ENCODE results near the gene FCHO1. TPM values are rescaled to one million over a fixed set of nuclear protein-coding genes. Genes with fewer than 3 reads are reported as not detected.

Gene FCHO1
- total RNA-seq, 4 donors from 2014 or later: 0.13 to 2.1 (median 0.51) TPM; not detected in 1

GRCh38 chr19:17811103-17811502 lies 59.8 kb downstream of the FCHO1 start:
- H3K4me1 ChIP-seq: no peaks in the 10 kb centered on the region
- no peak overlapping the region for H3K27ac ChIP-seq
- ATAC-seq (no peak), DNase-seq (no peak)
- TF ChIP-seq CTCF (IDR thresholded peaks at IDR 0.05 in 4 of 5, conservative IDR thresholded peaks at IDR 0.05 in 1 of 5) (no peak), POLR2A (IDR thresholded peaks at IDR 0.05) (no peak)
- intact Hi-C loops (cut with DNase I; ENCODE audit: low total_unique reads): no loop called here
- H3K9me3 ChIP-seq: no peaks in the 10 kb centered on the region
- H3K27me3 ChIP-seq: peaks cover 0 to 19% (median 0%) of the 10 kb centered on the region in 3 donors
- no peak overlapping the region for H3K4me3 ChIP-seq
- no peaks in the 10 kb centered on the region for H3K36me3 ChIP-seq
- in situ Hi-C loops (cut with MboI; ENCODE audit: low sequenced_read_pairs in 4 of 4): no loop called here

- TF ChIP-seq POLR2A (IDR thresholded peaks at IDR 0.05) (no peak), CTCF (IDR thresholded peaks at IDR 0.05 in 4 of 5, conservative IDR thresholded peaks at IDR 0.05 in 1 of 5) (no peak)
- Histone ChIP-seq H3K9me3 (no peaks in the 10 kb centered on the region), H3K4me1 (no peaks in the 10 kb centered on the region), H3K27me3 (peaks cover 0 to 19% (median 5%) of the 10 kb centered on the region in 3 donors), H3K27ac (no peak overlapping the region), H3K4me3 (no peak overlapping the region), H3K36me3 (no peaks in the 10 kb centered on the region)
- in situ Hi-C loops (cut with MboI; ENCODE audit: low sequenced_read_pairs in 4 of 4) (no loop called here), intact Hi-C loops (cut with DNase I; ENCODE audit: low total_unique reads) (no loop called here)
- DNase-seq: no peak
- ATAC-seq: no peak
These were observed 60.4 kb downstream of the FCHO1 start for GRCh38 chr19:17811681-17812080.

- Histone ChIP-seq H3K36me3 (no peaks in the 10 kb centered on the region), H3K27me3 (peaks cover 0 to 19% (median 5%) of the 10 kb centered on the region in 3 donors), H3K4me1 (no peaks in the 10 kb centered on the region), H3K27ac (no peak overlapping the region), H3K9me3 (no peaks in the 10 kb centered on the region), H3K4me3 (no peak overlapping the region)
- intact Hi-C loops (cut with DNase I; ENCODE audit: low total_unique reads): no loop called here
- DNase-seq: no peak
- no peak for TF ChIP-seq POLR2A (IDR thresholded peaks at IDR 0.05)
- no peak for ATAC-seq
- in situ Hi-C loops (cut with MboI; ENCODE audit: low sequenced_read_pairs in 4 of 4): no loop called here
These were observed 60.8 kb downstream of the FCHO1 start for GRCh38 chr19:17812099-17812498.

- H3K27ac ChIP-seq: no peak overlapping the region
- no peak for ATAC-seq
- H3K4me3 ChIP-seq: no peak overlapping the region
- in situ Hi-C loops (cut with MboI; ENCODE audit: low sequenced_read_pairs in 4 of 4) (no loop called here), intact Hi-C loops (cut with DNase I; ENCODE audit: low total_unique reads) (no loop called here)
- H3K9me3 ChIP-seq: no peaks in the 10 kb centered on the region
- no peak for DNase-seq
- H3K4me1 ChIP-seq: no peaks in the 10 kb centered on the region
- no peaks in the 10 kb centered on the region for H3K36me3 ChIP-seq
- TF ChIP-seq CTCF (IDR thresholded peaks at IDR 0.05 in 4 of 5, conservative IDR thresholded peaks at IDR 0.05 in 1 of 5): no peak
- TF ChIP-seq POLR2A (IDR thresholded peaks at IDR 0.05): no peak
- peaks cover 0 to 8% (median 5%) of the 10 kb centered on the region in 3 donors for H3K27me3 ChIP-seq
These were observed 66.5 kb downstream of the FCHO1 start for GRCh38 chr19:17817668-17818363.

- no peaks in the 10 kb centered on the region for H3K9me3 ChIP-seq
- intact Hi-C loops (cut with DNase I; ENCODE audit: low total_unique reads): no loop called here
- no peaks in the 10 kb centered on the region for H3K36me3 ChIP-seq
- no peak for ATAC-seq
- no peak for TF ChIP-seq CTCF (IDR thresholded peaks at IDR 0.05 in 4 of 5, conservative IDR thresholded peaks at IDR 0.05 in 1 of 5)
- no peak for TF ChIP-seq POLR2A (IDR thresholded peaks at IDR 0.05)
- no peak for DNase-seq
- H3K4me3 ChIP-seq: no peak within 1 kb of the TSS
- in situ Hi-C loops (cut with MboI; ENCODE audit: low sequenced_read_pairs in 4 of 4): no loop called here
- peaks cover 7 to 12% (median 10%) of the 10 kb centered on the region in 3 donors for H3K27me3 ChIP-seq
- H3K4me1 ChIP-seq: no peaks in the 10 kb centered on the region
- no peak within 1 kb of the TSS for H3K27ac ChIP-seq
These were observed 69.9 kb downstream of the FCHO1 start, which contains the start of gene INSL3 for GRCh38 chr19:17821190-17821589. Gene INSL3, minus strand, starts transcription at chr19:17821519. Its CDS starts 13 bp downstream, at chr19:17821506.

Measured in gastrocnemius medialis (tissue), 4 donors.